G401.6 (cell line): ENCODE data around the gene TDRD10.
A peak's percentile ranks its signal among the peaks of the same experiment; 100 is the strongest.

Source experiments
- FAIRE-seq: peaks from 2 replicates; lab custom pipeline; 2012; peaks lifted over from hg19 to GRCh38; lab: Jason Lieb, UNC

TDRD10 gene

DNA sequence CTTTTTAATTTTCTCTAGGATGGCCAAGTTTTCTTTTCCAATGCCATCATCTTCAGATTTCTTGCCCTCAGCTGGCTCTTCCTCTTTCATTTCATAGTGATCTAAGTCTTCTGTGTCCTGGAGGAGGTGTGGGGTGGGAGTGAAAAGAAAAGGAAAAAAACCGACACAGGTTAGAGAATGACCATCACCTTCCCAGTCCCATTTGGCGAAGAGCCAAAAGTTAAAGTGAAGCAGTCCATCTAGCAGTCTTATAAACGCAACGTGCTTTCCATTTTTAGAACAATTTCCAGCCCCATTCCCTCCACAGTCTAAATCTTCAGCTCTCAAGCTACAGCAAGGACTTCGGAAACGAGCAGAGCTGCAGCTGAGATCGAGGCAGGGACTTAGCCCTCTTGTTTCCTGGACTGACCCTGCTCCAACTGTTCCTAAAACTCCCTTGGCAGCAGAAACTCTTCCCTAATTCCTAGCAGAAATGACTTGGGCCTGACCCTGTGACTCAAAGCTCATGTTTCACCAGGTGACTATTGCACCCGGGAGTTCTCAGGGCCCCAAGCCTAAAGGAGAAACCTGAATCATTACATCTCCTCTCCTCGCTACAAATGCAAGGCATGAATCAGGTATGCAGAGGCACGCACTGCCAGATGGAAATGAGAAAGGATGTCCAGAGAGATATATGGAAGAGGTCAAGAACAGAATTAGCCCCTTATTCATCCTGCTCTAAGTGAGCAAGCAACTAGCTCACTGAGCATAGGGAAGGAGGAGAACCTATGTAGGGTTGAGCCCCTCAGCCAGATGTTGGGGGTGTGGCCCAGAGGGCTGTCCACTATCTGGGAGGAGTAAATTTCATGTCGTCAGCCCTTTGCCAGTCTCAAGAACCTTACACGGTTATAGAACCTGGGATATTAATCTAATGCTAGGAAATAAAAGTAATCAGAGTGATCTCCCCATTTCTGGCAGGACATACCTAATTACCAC, 51.3 kb downstream of the TDRD10 start:
- FAIRE-seq: no peak

- FAIRE-seq: no peak
Measured at GRCh38 chr1:154556422-154556821, 54.4 kb downstream of the TDRD10 start.

DNA sequence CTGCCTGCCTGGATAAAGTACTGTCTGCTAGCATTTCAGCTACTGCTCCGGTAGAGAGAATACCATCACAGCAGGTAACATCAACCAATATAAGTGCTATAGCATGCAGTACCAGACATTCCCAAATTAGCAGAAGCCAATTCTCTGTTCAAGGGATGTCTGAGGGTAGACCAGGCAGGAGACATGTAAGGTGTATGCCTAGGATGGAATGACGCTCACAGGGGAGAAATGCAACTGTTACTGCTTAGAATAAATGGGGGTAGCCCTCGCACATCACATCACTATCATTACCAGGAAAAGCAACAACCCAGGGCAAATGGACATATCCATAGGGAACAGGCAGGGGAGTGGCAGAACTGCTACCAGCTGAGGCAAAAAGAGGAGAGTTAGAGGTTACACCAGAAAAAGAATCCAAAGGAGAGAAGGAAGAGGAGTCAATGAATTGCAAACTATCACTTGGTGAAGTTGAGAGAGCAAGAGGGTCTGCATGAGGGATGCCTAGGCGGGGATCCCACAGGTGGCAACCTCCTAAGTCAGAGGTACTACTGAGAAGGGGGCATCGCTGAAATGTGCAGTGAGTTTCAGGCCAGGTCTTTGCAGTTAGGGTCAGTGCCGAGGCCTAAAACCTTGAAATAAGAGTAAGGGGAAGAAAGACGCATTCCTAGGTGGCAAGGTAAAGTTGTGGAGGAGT, 55.4 kb downstream of the TDRD10 start:
- FAIRE-seq: no peak

DNA sequence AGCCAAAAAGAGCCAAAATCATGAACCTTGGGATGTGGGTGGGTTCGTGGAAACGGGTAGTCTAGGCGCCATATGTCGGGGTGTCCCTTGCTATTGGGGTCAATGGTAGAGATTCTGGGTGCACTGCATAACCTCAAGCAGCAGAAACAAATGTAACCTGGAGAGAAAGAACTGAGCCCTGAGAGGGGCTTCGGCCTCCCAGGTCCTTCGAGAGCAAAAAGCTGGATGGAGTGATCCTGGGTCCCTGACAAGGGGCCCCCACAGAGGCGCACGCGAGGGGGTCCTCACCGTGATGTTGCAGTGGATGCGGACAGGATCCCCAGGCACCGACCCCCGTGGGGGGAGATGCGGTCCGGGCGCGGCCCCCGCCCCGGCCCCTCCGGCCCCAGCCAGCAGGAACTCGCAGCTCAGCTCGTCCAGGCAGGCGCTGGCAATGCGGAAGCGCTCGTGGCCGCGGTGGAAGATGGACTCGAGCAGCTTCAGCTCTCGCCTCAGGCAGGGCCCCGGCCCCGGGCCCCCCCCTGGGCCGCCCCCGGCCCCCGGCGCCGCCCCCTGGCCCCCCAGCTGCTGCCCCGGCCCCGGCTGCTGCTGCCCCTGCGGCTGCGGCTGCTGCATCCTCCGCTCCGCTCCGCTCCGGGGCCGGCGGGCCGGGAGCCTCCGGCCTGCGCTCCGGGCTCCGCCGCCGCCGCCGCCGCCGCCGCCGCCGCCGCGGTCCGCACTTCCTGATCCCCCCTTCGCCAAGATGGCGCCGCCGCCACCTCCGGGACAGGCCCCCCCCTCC, 56.1 kb downstream of the TDRD10 start, which contains the start of gene UBE2Q1:
Gene UBE2Q1, minus strand, starts transcription at position 724 of the 781 bp plus-strand sequence. Its CDS starts 109 bp downstream, at position 615.
- FAIRE-seq: no peak

- peak; percentile 91 for FAIRE-seq
Measured at GRCh38 chr1:154558720-154559465, 56.9 kb downstream of the TDRD10 start.

- peak; percentile 82 for FAIRE-seq
Measured at GRCh38 chr1:154559466-154560044, 57.5 kb downstream of the TDRD10 start.

DNA sequence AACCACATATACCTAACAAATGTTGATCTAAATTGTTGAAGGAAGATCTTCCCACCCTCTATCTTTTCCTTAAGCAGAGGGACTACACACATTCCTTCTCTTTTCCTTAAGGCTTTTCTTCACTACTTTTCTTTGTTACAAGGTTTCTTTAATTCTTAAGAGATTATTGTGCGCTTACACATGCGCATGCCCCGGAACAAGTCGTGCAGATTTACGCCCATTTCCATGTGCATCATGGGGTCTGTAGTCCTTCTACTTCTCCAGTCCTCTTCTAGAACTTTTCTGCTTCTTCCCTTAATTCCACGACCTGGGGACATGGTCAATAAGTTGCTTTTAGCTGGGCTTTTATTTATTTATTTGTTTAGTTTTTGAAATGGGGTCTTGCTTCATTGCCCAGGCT, 63.9 kb downstream of the TDRD10 start:
- FAIRE-seq: no peak

- FAIRE-seq: no peak
Measured at GRCh38 chr1:154567386-154568156, 65.6 kb downstream of the TDRD10 start, which contains the start of gene CHRNB2. Gene CHRNB2, plus strand, starts transcription at chr1:154567778. Its CDS starts 267 bp downstream, at chr1:154568045.

DNA sequence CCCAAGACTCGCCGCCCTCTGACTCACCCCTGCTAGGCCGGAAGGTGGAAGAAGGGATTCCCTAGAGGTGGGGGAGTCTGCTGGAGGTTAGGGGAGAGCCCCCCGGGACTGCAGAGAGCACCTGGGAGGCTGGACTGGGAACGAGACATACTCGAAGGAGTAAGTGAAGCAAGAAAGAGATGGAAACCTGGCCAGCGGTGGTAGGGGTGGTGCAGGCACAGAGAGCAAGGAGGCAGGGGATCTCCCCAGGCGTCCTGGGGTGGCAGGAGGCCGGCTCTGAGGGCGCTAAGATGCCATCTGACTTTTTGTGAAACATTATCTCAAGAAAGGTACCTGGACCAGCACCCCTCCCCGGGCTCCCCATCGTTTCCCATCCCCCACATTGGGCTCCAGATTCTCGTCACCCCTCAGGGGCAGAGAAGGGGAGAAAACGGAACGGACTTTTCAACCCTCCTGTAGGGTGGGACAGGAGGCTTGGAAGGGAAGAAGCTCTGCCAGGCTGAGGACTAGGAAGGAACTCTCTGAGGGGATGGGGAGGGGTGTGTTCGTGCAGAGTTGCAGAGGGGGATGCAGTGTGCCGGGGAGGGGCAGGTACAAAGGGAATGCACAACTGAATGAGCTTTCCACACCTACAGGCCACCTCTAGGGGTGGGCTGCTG, 66.3 kb downstream of the TDRD10 start:
- no peak for FAIRE-seq

GRCh38 chr1:154571244-154571963, 69.4 kb downstream of the TDRD10 start:
- FAIRE-seq: no peak

DNA sequence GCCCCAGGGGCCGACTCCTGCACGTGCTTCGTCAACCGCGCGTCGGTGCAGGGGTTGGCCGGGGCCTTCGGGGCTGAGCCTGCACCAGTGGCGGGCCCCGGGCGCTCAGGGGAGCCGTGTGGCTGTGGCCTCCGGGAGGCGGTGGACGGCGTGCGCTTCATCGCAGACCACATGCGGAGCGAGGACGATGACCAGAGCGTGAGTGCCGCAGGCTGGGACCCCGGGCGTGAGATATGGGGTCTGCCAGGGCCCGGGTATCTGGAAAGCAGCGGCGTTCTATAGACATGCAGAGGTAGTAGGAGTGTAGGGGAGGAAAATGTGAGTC, 69.9 kb downstream of the TDRD10 start:
- no peak for FAIRE-seq

- no peak for FAIRE-seq
Measured at GRCh38 chr1:154572468-154573167, 70.6 kb downstream of the TDRD10 start.

GRCh38 chr1:154573168-154573510, 71.1 kb downstream of the TDRD10 start:
- no peak for FAIRE-seq

DNA sequence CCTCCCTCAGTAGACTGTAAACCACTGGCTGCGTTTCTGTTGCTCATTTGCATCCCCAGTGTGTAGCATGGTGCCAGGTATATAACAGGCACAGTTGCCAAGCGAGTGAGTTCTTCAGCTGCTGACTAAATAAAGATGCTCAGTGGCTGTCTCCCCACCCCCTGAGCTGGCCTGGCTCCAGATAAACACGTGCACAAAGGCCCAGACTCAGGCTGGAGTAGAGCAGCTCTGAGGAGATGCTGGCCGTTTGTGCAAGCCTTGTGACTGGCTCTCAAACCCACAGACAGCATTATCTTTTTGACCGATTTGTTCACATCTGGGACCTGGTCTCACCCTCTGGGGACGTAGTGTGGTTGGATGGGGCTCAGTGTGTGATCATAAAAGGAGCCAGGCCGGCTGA, 72.7 kb downstream of the TDRD10 start:
- FAIRE-seq: no peak

- no peak for FAIRE-seq
Measured at GRCh38 chr1:154575147-154575927, 73.3 kb downstream of the TDRD10 start.

GRCh38 chr1:154575951-154576566, 74.0 kb downstream of the TDRD10 start:
- no peak for FAIRE-seq

GRCh38 chr1:154577346-154578057, 75.5 kb downstream of the TDRD10 start:
- FAIRE-seq: no peak
